Natural killer cell (primary cell): ENCODE measurements around the gene UBE4B. TPM values are rescaled to one million over a fixed set of nuclear protein-coding genes. Genes with fewer than 3 reads are reported as not detected.
A peak's percentile ranks its signal among the peaks of the same experiment; 100 is the strongest.

Experiments
- ATAC-seq, 3 donors: fragments of 150-1000 bp in 2 of 3; fragments of 200-7000 bp in 1 of 3; cut with Tn5 transposase; 1 replicate in 1 of 3; 2 replicates in 2 of 3; pipeline ENCODE4 v1.10.0; 2021; ENCODE audit warnings: mild to moderate bottlenecking in 2 of 3, moderate library complexity in 2 of 3
- DNase-seq, 2 donors: peaks; one replicate each; pipeline versions ENCODE4 v3.0.0 to v3.0.0-alpha.2; 2013 to 2021; ENCODE audit warnings: mixed read lengths in 1 of 2
- H3K27ac ChIP-seq: one replicate; pipeline ENCODE4 v1.5.1; 2013; ENCODE audit warnings: mild to moderate bottlenecking, low read length
- H3K27me3 ChIP-seq: one replicate; pipeline ENCODE4 v1.6.1; 2013; ENCODE audit warnings: low read length; ENCODE audit not compliant: control insufficient read depth, insufficient read depth
- H3K36me3 ChIP-seq: one replicate; pipeline ENCODE4 v1.6.1; 2013; ENCODE audit warnings: low read length; ENCODE audit not compliant: control insufficient read depth, insufficient read depth
- H3K4me1 ChIP-seq: one replicate; pipeline ENCODE4 v1.6.1; 2013; ENCODE audit warnings: low read length; ENCODE audit not compliant: control insufficient read depth, insufficient read depth
- H3K4me3 ChIP-seq: one replicate; pipeline ENCODE4 v1.5.1; 2013; ENCODE audit warnings: low read length
- H3K9me3 ChIP-seq: one replicate; pipeline ENCODE4 v1.6.1; 2013; ENCODE audit warnings: low read length; ENCODE audit not compliant: control insufficient read depth, insufficient read depth
- H3K27ac Mint-ChIP-seq, 2 donors: one replicate each; pipeline ENCODE4 v1.8.0; 2022; ENCODE audit warnings: mild to moderate bottlenecking in 2 of 2, mixed read lengths in 2 of 2, moderate library complexity in 1 of 2
- H3K27me3 Mint-ChIP-seq, 2 donors: one replicate each; pipeline ENCODE4 v1.8.0; 2022; ENCODE audit warnings: low read depth in 2 of 2, mixed read lengths in 2 of 2
- H3K36me3 Mint-ChIP-seq: one replicate; pipeline ENCODE4 v1.8.0; 2022; ENCODE audit warnings: mixed read lengths
- H3K4me1 Mint-ChIP-seq, 2 donors: one replicate each; pipeline ENCODE4 v1.8.0; 2022; ENCODE audit warnings: mixed read lengths in 2 of 2
- H3K4me3 Mint-ChIP-seq: one replicate; pipeline ENCODE4 v1.8.0; 2022; ENCODE audit warnings: mild to moderate bottlenecking, moderate library complexity, mixed read lengths
- H3K9me3 Mint-ChIP-seq, 2 donors: one replicate each; pipeline ENCODE4 v1.8.0; 2022; ENCODE audit warnings: mixed read lengths in 2 of 2
- CTCF ChIP-seq: fragments of 200-600 bp; IDR thresholded peaks from one replicate; pipeline ENCODE4 v1.8.0; 2022; ENCODE audit warnings: antibody characterized with exemption
- WGBS: methylation state at CpG from one replicate; pipeline ENCODE4 v1.1.7; 2013; ENCODE audit warnings: missing lambda C conversion rate; ENCODE audit not compliant: insufficient coverage; 5-methylcytosine and 5-hydroxymethylcytosine counted together
- intact Hi-C: fragments of 100-400 bp; cut with micrococcal nuclease; formaldehyde crosslinking; loops from one replicate; pipeline ENCODE4 v1.14.2; 2022
- total RNA-seq, 4 donors: library from RNA; stranded (reverse); fragments of 120-200 nt in 1 of 4; gene quantifications; one replicate each; pipeline versions ENCODE4 v1.2.3 to v1.2.4, GENCODE V29; 2013 to 2022

The UBE4B gene
- 10 to 100 TPM; 37.0 to 48.0 (median 41.4) TPM for total RNA-seq
- total RNA-seq (2013) = 34.0 TPM

- peaks cover 24% of the 10 kb centered on the region in 2 donors for H3K4me1 Mint-ChIP-seq
- H3K27ac Mint-ChIP-seq = peak within 1 kb of the TSS; percentile 83 to 98
- DNase-seq = peak; percentile 99 to 100
- H3K9me3 Mint-ChIP-seq = no peaks in the 10 kb centered on the region
- Histone ChIP-seq H3K36me3 (peaks cover 14% of the 10 kb centered on the region), H3K27me3 (no peaks in the 10 kb centered on the region), H3K27ac (peak within 1 kb of the TSS; percentile 88), H3K4me1 (peaks cover 11% of the 10 kb centered on the region), H3K9me3 (no peaks in the 10 kb centered on the region), H3K4me3 (peak within 1 kb of the TSS; percentile 91)
- no peaks in the 10 kb centered on the region for H3K36me3 Mint-ChIP-seq
- intact Hi-C loops = loop anchor here (1.0 to 2.0 kb wide), 4 partner anchors 82 to 157 kb away; partner anchors contain the start of genes CTNNBIP1, LZIC and NMNAT1
- under 1% methylated on average over 61 of the region's 73 CpGs for WGBS
- no peaks in the 10 kb centered on the region for H3K27me3 Mint-ChIP-seq
- ATAC-seq = peak; percentile 96 to 100 (median 96)
- TF ChIP-seq CTCF = peak; percentile 79
- peak within 1 kb of the TSS; percentile 93 for H3K4me3 Mint-ChIP-seq
These were observed at the start of gene UBE4B for GRCh38 chr1:10032590-10033358. Gene UBE4B, plus strand, starts transcription at chr1:10032958. Its CDS starts 713 bp downstream, at chr1:10033671.

GRCh38 chr1:9984253-9984652 is 48.5 kb upstream of the UBE4B start:
- H3K9me3 ChIP-seq = no peaks in the 10 kb centered on the region
- no peak overlapping the region for H3K4me3 ChIP-seq
- Mint-ChIP-seq H3K27ac (no peak overlapping the region), H3K4me1 (no peaks in the 10 kb centered on the region), H3K27me3 (no peaks in the 10 kb centered on the region), H3K9me3 (no peaks in the 10 kb centered on the region), H3K36me3 (peaks cover 5% of the 10 kb centered on the region), H3K4me3 (no peak overlapping the region)
- DNase-seq (no peak), ATAC-seq (no peak)
- no peaks in the 10 kb centered on the region for H3K4me1 ChIP-seq
- TF ChIP-seq CTCF = no peak
- H3K36me3 ChIP-seq = peaks cover 13% of the 10 kb centered on the region
- no peaks in the 10 kb centered on the region for H3K27me3 ChIP-seq
- intact Hi-C loops = no loop called here
- H3K27ac ChIP-seq = no peak overlapping the region
- WGBS = 96% methylated on average over 4 of the region's 5 CpGs

GRCh38 chr1:9985001-9985400 is 47.8 kb upstream of the UBE4B start:
- WGBS = 63% methylated on average over 5 of the region's 6 CpGs
- no peaks in the 10 kb centered on the region for H3K27me3 Mint-ChIP-seq
- no peak overlapping the region for H3K27ac ChIP-seq
- no peak for DNase-seq
- H3K4me3 ChIP-seq = no peak overlapping the region
- no peaks in the 10 kb centered on the region for H3K27me3 ChIP-seq
- no peaks in the 10 kb centered on the region for H3K9me3 ChIP-seq
- intact Hi-C loops = no loop called here
- H3K36me3 ChIP-seq = peaks cover 13% of the 10 kb centered on the region
- H3K27ac Mint-ChIP-seq = no peak overlapping the region
- H3K9me3 Mint-ChIP-seq = no peaks in the 10 kb centered on the region
- H3K4me1 Mint-ChIP-seq = no peaks in the 10 kb centered on the region
- no peak for TF ChIP-seq CTCF
- H3K36me3 Mint-ChIP-seq = peaks cover 5% of the 10 kb centered on the region
- no peak for ATAC-seq
- peaks cover 2% of the 10 kb centered on the region for H3K4me1 ChIP-seq
- H3K4me3 Mint-ChIP-seq = no peak overlapping the region
